ENCODE results near the gene GSTM1.

Gene GSTM1

DNA sequence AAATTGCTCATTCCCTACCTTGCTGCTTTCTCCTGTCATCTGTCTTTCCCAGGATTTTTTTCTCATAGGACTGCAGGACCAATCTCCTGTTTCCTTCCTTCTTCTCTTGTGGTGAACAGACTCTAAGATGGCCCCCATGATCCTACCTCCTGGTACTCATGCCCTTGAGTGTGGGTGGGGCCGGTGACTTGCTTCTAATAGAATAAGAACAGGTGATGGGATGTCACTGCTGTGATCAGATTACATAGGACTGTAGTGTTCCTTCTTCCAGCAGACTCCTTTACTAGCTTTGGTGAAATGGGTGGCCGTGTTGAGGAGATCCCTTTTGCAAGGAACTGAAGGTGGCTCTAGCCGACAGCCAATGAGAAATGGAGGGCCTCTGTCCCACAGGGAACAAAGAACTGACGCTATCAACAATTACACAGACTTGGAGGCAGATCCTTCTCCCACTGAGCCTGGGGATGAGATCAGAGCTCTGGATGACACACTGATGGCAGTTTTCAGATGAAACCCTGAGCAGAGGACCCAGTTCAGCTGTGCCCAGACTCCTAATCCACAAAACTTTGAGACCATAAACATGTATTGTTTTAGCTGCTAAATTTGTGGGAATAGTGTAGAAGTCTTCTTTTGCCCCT, 45.7 kb downstream of the GSTM1 start:
- TF ChIP-seq, protein P1, sequence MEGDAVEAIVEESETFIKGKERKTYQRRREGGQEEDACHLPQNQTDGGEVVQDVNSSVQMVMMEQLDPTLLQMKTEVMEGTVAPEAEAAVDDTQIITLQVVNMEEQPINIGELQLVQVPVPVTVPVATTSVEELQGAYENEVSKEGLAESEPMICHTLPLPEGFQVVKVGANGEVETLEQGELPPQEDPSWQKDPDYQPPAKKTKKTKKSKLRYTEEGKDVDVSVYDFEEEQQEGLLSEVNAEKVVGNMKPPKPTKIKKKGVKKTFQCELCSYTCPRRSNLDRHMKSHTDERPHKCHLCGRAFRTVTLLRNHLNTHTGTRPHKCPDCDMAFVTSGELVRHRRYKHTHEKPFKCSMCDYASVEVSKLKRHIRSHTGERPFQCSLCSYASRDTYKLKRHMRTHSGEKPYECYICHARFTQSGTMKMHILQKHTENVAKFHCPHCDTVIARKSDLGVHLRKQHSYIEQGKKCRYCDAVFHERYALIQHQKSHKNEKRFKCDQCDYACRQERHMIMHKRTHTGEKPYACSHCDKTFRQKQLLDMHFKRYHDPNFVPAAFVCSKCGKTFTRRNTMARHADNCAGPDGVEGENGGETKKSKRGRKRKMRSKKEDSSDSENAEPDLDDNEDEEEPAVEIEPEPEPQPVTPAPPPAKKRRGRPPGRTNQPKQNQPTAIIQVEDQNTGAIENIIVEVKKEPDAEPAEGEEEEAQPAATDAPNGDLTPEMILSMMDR (conservative IDR thresholded peaks at IDR 0.05): no peak
- TF ChIP-seq ZFX (IDR thresholded peaks at IDR 0.05): no peak
- H3K27ac ChIP-seq: no peak overlapping the region

DNA sequence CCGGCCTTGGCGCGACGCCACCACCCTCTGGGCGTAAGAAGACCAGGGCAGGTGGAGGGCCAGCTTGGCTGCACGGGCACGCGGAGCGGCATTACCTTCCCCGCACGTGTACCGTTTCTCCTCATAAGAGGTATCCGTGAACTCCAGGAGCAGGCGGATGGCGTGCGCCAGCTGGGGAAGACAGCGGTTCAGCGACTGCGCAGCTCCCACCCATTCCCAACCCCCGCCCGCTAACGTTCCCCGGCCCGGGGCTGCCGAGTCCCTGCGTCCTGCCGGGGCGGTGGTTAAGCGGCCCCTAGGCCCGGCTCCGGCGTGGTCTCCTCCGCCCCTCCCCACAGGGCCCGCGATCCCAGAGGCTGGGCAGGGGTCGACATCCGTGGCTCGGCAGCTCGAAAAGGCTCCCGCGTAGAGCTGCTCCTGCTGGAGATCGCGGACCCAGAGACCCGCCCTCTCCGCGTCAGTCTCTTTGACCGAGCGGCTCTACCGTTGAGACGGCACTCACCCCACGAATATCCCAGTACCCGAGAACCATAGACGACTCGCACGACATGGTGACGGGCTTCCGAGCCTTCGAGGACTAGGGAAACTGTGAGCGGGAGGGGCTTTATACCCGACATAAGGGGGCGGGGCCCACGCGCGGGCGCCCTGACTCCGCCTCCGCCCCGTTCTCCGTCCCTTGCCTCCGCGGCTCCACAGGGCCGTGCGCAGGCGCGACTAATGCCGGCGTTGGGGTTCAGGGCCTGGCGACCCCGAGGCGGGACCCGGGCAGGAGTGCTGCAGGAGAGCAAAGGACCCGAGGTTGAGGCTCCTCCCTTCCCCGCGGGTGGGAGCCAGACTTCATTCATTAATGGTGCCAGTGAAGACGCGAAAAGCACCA, 52.4 kb downstream of the GSTM1 start:
- peak overlapping the region; percentile 75 for H3K27ac ChIP-seq
- TF ChIP-seq, protein P1 (conservative IDR thresholded peaks at IDR 0.05): no peak
- TF ChIP-seq ZFX (IDR thresholded peaks at IDR 0.05): peak; percentile 54

DNA sequence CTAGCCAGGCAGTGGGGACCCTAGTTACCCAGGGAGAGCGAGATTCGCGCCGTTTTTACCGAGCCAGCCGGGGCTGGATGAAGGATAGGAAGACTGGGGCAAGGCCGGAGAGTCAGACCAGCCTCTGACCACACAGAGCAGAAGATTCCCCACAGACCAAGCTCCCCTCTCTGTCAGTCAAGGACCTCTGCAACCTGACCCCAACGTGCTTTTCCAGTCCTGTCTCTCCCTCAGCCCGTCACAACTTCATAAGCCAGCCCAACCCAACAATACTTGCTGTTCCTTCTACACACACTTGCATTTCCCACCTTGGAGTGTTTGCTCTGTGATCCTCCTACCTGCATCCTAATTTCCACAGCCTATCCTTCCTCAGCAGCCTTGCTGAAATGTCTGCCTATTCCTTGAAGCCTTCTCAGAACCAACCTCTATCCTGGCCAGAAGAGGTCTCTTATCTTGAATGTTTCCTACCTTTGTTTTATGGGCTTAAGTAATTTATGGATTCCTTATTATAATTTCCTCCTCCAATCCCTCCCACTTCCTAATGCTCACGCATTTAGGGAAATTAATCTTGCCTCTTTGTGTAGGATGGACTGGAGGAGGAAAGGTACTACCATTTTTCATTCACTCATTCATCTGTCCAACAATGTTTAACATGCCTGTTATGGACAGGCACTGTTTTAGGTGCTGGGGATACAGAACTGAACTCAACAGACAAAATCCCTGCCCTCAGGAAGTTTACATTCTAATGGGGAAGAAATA, 53.2 kb downstream of the GSTM1 start, which contains the start of gene GSTM3:
Gene GSTM3, minus strand, starts transcription at position 424 of the 759 bp plus-strand sequence. CDS start 751 bp downstream, outside the sequence.
- TF ChIP-seq, protein P1 (conservative IDR thresholded peaks at IDR 0.05): peak; percentile 6; the same call in 1 of the 2 replicates
- TF ChIP-seq ZFX (IDR thresholded peaks at IDR 0.05): no peak
- peak within 1 kb of the TSS; percentile 75 for H3K27ac ChIP-seq
